DMS 273 treated with DMSO at 0.1 percent for 48 hours (cell line): ENCODE data around the gene NFRKB.
"Not testable (repeated sequence)": the region's sequence is repeated elsewhere in the genome, so short reads cannot be mapped to it uniquely, and the experiment has no call there.

ENCODE experiments used
- DNase-seq: peaks from one replicate; lab custom pipeline; 2025; lab: John Stamatoyannopoulos, UW

NFRKB gene

DNA sequence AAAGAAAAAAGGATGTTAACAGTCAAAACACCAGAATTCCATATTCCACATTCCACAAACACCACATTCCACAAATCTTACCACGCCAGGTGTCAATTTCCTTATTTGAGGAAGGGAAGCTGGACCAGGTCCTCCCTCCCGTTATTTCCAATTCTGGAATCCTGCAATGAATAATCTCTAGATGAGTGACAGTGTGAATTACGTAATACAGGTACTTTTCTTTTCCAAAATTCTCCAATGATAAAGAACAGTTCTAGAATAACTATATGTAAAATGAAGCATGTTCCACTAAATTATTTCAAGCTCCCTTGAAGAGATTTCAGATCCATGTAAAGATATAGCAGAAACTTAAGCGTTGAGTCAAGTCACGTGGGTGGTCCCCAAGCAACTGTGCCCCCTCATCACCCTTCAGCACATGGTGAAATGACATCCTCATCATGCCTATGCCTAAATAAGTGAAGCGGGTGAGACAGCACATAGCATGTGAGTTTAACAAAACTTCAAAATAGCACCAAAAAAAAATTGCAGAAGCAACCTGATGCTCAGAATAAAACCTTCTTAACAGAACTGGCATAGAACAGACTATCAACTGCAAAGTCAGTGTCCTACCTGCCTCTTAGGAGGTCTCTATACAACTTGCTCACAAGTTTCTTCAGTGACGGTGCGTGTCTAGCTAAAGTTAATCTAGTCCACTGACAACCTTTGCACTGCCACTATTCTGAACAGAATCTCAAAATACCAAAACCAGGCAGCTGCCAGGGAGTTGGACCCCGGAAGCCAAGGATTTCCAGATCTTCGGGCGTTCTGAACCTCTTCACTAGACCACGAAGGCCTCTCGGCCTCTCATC, 876 bp downstream of the NFRKB start:
- DNase-seq, result no peak

DNA sequence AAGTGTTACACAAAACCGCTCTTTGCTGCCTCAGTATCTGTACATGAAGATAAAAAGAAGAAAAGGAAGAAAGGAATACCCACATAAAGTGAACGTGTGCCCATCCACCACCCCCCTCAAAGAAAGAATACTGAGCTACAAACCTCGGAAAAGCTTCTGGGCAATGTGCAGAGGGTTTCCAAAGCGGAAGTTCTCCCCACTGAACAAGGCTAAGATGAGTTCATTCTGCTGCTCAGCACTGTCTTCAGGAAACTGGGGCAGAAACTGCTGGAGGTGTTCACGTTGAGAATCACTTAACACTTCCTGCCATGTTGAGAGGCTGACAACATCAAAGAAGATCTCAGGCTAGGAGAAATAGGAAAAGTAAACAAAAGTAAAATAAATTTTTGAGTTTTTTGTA, 6.9 kb downstream of the NFRKB start:
- DNase-seq, result no peak

DNA sequence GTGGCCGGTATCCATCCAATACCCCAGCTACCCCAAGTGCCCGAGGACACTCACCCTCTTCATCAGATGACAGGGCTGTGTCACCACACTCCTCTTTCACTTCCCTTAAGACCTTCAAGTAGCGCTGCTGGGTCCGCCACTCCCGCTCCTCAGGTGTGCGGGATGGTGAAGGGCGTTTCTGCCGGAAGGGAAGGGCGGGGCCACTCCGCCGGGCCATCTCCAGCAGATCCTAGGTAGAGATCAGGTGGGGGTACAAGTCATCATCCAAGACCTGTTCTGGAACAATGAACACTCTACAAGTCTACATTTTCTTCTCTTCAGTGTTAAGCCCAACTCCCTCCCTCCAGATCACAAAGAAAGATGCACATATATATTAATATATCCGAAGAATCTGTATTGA, 10.0 kb downstream of the NFRKB start:
- no peak for DNase-seq

DNA sequence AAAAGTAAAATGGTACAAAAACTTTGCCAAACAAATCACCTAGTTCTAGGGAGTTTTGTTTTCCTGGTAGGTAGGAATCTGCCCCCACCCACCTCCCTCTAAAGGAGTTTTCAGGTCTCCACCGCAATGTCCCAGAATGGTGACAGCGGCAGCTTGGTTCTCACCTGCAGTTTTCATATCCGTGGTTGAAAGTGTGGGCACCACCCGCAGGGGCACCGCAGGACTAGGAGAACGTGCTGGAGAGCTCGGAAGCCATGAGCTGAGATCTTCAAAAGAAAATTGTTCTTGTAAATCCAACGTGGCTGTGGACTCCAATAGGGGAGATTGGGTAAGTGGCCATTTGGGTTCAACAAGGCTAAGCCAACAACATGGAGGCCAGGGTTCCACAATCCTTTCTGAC, 10.8 kb downstream of the NFRKB start:
- no peak for DNase-seq

DNA sequence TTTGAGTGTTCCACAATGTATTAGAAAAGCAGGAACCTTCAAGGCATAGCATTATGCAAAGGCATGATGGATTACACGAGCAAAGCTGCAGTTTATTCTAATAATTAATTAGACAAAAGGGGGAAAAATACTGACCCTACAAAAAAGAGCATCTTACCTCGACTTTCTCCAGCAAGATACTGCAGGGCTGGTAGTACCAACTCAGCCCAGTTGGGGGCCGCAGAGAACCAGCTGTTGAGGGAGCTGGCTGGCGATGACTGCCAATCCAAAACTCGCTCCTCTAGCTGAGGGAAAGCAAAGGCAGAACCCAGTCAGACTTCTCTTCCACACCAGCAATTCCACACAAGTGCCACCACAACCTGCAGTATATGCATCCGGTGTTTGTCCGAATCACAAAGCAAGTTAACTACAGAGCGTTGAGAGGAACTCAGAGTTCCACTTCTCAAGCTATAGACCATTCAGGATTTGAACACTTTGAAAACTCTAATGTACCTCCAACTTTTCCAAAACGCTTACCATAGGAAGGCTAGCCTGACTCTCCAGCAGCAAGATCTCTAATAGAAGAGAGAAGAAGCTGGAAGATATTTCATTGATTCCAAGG, 13.7 kb downstream of the NFRKB start:
- DNase-seq, result no peak

DNA sequence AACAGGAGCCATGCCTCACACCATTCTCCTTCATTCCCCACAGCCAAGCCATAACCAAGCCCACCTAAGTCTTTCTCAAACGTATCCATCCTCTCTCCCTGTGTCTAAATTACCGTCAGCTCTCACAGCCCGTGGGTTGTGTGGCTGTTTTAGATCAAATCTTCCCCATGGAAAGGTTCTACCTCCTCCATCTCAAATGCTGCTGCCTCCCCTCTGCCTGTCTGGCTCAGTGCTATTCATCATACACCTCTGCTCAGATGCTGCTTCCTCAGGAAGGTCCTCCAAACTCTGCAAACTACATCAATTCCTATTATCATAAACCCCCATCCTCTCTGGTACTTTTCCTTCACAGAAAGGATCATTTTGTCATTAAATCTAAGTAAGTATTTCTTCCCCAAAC, 15.1 kb downstream of the NFRKB start:
- no peak for DNase-seq

DNA sequence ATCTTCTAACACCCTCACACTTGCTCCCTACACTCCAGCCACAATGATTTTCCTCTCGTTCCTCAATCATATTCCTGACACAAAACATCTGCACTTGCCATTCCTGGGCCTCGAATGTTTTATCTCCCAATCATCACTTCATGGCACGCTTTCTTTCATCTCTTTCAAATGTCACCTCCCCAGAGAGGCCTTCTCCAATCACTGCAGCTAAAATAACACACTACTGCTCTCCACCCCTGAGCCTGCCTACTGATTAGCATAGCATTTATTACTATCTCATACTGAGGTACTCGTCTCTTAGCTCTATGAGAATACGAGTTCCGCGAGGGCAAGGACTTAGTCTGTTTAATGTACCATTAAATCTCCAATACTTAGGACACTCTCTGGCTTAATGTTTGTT, 23.5 kb downstream of the NFRKB start:
- no peak for DNase-seq

DNA sequence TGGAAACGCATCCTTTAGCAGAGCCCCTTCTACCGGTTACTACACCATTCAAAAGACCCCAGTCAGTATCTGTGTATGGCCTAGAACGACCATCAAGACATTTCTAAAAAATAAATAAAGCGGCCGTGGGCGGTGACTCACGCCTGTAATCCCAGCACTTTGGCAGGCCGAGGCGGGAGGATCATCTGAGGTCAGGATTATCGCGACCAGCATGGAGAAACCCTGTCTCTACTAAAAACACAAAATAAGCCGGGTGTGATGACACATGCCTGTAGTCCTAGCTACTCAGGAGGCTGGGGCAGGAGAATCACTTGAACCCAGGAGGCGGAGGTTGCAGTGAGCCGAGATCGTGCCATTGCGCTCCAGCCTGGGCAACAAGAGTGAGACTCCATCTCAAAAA, 26.8 kb downstream of the NFRKB start:
- DNase-seq, result not testable (repeated sequence)

DNA sequence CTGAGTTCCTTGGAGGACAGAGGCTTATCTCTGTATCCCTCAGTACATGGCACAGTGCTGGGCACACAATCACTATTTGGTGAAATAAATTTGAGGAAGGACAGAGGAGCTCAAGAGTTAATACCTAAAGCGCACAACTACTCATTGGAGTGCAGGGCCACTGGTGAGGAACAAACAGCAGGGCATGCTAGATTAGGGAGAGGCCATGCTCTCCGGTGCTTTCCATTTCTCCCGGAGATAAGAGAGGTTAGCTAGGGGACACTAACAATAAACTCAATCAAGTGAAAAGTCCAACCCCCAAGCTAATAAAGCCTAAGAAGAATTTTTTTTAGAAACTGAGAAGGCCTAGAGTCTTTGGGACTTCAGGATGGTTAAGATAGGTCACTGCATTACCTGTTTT, 29.1 kb downstream of the NFRKB start:
- DNase-seq, result no peak

DNA sequence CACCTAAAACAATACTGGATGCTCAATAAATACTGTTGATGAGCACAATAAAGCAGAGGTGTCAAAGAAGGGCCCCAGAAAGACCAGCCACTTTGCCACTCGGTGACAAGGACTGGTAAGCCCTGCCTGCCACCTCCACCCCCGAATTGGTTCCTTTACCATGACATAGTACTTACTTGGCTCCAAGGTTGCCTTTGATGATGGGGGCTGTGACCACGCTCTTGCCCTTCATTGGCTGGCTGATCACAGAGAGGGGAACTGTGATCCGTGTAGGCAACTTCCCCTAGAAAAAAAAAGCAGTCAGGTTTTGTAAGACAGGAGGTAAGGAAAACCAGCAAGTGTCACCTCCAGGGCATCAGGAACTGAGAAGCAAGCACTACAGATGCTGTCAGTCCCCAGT, 29.7 kb downstream of the NFRKB start:
- DNase-seq, result no peak

DNA sequence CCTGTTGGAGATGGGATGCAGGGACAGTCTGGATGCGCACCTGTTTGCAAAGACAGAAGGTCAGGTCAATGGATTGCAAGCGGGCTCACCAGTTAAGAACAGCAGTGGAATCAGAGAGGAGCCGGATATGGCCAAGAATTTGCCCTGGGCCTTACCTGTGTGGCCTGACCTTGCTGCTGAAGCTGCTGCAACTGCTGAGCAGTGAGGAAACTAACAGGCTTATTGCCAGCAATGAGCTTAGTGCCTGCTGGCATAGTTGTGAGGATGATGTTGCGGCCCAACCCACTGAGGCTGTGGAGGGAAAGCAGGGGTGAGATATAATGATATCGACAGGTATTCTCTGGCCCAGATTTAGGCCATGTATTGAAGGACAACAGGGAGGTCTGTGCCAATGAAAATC, 30.6 kb downstream of the NFRKB start:
- no peak for DNase-seq

DNA sequence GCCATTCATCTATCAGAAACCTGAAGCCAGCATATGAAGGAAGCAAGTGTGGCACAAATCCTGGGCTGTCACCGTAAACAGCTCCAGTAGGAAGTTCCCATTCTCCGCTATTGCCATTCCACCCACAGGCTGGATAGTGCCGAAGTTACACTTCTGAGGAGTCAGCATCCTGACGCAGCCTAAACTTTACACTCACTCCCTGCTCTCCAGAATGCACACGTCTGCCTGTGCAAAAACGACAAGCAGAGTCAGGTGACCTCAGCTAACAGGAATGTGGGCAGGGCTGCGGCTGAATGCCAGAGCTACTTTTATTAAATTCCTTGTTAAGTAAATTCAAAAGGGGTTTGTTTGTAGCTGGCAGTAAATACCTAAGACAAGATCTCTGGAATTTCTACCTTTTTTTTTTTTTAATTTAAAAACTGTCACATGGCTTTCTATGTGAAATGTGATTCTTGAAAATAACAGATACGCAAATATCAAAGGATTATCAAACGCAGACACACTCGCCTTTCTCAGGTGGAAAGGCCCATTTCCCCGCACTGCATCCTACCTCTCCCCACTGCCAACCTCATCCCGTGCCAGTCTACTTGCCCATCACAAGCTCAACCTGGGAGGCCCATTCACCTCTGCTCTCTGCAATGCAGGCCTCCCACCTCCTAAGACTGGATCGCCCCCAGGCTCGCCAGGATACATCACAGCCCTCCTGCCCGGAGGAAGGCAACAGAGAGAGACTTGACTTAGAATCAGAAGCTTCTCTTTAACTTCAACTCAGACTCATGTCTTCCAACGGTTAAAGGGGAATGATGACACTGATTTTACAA, 33.5 kb downstream of the NFRKB start:
- no peak for DNase-seq

DNA sequence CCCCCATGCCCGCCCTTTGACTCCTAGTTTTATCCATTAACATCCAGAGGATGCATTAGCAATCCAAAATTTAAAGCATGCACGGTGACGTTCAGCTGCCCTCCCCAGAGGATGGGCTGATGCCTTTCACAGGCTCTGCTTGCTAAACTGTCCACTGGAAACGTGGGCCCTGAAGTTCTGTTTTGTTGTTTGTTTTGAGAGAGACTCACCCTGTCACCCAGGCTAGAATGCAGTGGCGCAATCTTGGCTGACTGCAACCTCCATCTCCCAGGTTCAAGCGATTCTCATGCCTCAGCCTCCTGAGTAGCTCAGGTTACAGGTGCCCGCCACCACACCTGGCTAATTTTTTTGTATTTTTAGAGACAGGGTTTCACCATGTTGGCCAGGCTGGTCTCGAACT, 39.3 kb downstream of the NFRKB start:
- DNase-seq, result no peak

DNA sequence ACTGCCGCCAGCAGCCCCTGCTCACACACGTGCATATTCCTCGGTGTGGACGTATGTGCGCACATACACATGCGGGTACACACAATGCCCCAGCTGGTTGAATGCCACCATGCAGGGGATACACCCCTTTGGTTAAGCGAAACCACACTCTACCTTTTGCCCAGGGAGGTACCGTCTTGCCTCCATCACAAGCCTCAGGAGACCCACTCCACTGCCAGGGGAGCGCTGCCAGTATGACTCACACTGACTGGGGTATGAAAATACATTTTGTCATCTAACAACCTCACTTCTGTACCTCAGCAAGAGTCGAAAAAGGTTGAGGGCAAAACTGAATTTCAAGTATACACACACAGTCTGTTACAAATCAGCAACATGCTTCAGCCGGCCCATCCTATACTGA, 40.3 kb downstream of the NFRKB start:
- DNase-seq, result no peak

DNA sequence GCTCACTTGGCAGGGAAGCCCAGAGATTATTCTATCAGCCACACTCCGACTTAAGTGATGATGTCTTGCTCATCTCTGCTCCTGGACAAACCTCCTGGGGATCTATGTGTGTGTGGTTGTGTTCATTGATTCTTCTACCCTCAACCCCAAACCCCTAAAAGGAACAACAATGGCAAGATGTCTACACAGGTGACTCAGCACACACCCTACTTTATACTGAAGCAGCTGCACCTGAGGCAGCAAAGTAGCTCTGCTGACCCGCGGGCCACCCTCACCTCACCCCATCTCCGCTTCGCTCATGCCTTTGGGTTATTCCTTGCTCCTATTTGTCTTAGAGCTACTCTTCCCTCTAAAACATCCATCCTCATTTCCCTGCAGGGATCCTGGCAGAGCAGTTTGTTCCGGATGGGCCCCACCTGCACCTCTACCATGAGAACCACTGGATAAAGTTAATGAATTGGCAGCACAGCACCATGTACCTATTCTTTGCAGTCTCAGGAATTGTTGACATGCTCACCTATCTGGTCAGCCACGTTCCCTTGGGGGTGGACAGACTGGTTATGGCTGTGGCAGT, 41.1 kb downstream of the NFRKB start:
- DNase-seq, result no peak

DNA sequence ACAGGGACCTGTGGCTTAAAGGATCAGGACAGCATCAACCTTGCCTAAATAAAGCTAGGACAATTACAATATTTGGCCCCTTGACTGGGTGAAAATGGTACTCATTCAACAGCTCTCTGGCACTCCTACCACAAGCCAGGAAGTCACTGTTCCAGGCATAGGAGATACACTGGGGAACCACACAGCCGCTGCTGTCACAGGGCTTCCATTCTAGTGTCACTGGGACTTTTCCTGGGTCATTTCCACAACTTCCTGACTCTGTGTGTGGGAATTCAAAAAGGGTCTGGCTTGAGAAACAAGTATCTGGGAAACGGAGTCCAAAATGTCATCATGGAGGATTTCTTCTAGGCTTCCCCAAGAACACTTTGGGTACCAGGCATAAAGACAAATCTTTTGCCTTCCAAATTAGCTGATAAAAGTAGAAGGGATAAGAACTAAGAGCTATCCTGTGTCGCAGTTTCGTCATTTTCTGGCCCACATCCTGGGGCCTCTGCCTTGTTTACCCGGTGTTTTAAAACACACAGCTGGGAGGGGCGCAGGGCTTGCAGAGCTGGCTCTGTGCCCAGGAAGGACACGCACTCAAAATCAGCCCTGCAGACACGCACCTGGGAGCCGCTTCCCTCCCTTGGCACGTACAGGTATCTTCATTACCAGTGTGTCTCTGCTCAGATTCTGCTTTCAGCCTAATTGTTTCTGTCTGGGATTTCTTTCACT, 41.7 kb downstream of the NFRKB start:
- no peak for DNase-seq

DNA sequence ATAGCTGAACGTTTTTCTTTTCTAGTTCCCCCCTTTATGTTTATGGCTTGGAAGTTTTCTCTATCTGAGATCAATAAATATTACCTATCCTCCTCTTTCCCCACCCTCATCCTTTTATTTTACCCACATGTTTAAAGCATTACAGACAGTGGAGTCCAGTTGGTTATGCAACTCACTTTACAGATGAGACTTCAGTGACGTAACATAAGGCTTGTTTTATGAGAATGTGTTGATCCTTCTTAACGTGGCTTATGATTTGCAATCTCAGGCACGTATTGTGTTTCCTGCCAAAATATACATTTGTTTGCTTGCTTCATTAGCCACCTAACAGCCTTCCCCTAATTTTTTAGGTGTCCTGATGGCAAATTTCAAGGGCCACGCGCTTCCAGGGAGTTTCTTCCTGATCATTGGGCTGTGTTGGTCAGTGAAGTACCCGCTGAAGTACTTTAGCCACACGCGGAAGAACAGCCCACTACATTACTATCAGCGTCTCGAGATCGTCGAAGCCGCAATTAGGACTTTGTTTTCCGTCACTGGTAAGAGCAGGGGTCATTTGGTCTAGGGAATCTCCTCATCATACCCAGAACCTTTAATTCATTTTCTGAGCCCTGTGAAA, 43.1 kb downstream of the NFRKB start:
- DNase-seq, result no peak

DNA sequence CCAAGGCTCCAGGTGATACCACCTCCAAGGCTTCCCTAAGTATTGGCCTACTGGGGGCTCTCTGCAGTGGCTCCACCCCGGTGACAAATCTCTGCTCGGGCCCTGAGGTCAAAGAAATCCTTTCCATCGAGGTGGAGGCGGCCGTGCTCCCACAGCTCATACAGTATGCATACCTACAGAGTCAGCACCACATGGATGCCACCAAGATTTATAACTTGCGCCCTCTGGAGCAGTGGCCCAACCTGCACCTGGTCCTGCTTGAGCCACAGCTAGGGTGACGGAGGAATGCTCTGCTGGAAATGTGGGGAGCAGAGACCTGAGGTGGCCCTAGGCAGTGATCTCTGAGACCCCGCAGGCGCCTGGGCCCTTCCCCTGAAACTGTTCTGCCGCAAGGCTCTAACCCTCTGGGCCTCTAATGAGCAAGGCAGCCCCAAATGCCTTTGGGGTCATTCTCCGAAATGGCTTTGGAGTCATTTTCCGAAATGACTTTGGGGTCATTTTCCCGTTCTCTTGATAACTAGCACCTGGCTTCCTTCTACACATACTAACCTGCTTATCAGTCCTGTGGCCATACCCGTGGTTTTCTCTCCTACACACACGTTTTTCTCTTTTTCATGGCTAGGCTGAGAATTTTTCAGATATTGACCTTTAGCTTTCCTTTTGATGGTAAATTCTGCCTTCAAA, 45.8 kb downstream of the NFRKB start:
- DNase-seq, result no peak

DNA sequence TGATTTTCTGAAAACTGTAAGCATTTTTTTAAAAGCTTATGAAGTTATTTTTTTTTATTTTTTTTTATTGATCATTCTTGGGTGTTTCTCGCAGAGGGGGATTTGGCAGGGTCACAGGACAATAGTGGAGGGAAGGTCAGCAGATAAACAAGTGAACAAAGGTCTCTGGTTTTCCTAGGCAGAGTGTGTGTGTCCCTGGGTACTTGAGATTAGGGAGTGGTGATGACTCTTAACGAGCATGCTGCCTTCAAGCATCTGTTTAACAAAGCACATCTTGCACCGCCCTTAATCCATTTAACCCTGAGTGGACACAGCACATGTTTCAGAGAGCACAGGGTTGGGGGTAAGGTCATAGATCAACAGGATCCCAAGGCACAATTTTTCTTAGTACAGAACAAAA, 48.0 kb downstream of the NFRKB start:
- DNase-seq, result not testable (repeated sequence)

DNA sequence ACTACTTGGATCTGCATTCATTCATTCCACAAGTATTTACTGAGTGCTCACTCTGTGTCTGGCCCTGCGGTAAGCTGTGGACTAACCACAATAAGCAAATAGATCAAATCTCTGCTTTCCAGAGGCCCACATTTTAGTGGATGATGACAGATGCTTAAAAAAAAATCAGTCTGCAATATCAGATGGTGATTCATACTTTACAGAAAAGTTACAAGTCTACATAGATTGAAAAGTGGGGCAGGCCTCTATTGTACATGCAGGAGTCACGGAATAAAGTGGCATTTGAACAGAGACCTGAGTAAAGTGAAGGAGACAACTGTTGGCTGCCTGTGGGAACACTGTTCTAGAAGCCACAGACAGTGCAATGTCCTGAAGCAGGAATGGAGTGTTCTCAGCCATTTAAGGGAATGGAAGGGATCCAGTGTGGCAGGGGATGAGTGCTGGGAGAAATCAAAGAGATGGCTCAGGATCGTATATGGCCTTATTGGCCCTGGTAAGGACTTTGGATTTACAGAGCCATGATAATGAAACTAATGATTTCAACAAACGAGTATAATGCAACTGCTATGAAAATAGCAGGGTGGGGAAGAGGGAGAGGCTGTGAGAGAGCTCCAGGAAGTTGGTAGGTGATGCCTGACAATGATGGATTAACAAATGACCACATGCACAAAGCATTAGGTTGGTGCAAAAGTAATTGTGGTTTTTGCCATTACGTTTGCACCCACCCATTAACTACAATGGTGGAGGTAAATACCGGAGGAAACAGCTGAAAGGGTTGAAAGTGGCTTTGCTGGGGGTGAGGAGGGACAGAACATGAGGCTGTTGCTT, 48.7 kb downstream of the NFRKB start:
- DNase-seq, result no peak
